ENCODE data around the gene TMBIM1.

Gene TMBIM1

DNA sequence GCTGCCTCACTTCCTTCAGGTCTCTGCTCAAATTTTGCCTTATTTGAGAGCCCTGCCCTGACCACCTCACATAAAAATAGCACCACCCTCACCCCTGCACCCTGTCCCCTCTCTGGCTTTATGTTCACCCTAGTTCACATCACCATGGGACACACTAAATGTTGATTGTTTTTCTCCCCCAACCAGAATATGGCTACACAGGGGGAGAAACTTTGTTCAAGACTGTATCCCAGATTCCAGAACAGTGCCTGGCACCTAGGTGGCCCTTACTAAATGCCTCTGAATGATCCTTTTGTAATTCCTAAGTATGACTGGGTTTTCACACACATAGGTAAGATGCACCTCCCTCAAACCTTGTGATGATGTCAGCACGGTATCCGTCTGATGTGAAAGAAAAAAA lies 36.0 kb upstream of the TMBIM1 start:
- Histone ChIP-seq H3K36me3 (ENCODE audit: insufficient read depth, low read length) (no peaks in the 10 kb centered on the region), H3K4me2 (ENCODE audit: low read length) (no peak overlapping the region), H3K9ac (ENCODE audit: low read length) (no peak overlapping the region), H4K20me1 (ENCODE audit: insufficient read depth, low read length) (no peaks in the 10 kb centered on the region), H3K9me3 (ENCODE audit: low read length) (no peaks in the 10 kb centered on the region), H3K27me3 (ENCODE audit: insufficient read depth, low read length) (peaks cover 5% of the 10 kb centered on the region), H3K27ac (ENCODE audit: low read depth, low read length, poor library complexity, severe bottlenecking) (no peak overlapping the region), H3K79me2 (ENCODE audit: insufficient read depth, low read length) (no peaks in the 10 kb centered on the region), H3K4me1 (ENCODE audit: insufficient read depth, low read length, severe bottlenecking) (peaks cover 6% of the 10 kb centered on the region), H3K9me2 (ENCODE audit: low read depth, low read length) (no peaks in the 10 kb centered on the region), H3K4me3 (ENCODE audit: low read depth, low read length, poor library complexity, severe bottlenecking) (no peak overlapping the region), H3F3A (ENCODE audit: insufficient read depth, low read length) (no peaks in the 10 kb centered on the region), H2AFZ (ENCODE audit: low read length) (no peak overlapping the region)
- TF ChIP-seq EZH2 (IDR thresholded peaks at IDR 0.05; ENCODE audit: borderline replicate concordance, low read length), result no peak
- TF ChIP-seq, protein P1, sequence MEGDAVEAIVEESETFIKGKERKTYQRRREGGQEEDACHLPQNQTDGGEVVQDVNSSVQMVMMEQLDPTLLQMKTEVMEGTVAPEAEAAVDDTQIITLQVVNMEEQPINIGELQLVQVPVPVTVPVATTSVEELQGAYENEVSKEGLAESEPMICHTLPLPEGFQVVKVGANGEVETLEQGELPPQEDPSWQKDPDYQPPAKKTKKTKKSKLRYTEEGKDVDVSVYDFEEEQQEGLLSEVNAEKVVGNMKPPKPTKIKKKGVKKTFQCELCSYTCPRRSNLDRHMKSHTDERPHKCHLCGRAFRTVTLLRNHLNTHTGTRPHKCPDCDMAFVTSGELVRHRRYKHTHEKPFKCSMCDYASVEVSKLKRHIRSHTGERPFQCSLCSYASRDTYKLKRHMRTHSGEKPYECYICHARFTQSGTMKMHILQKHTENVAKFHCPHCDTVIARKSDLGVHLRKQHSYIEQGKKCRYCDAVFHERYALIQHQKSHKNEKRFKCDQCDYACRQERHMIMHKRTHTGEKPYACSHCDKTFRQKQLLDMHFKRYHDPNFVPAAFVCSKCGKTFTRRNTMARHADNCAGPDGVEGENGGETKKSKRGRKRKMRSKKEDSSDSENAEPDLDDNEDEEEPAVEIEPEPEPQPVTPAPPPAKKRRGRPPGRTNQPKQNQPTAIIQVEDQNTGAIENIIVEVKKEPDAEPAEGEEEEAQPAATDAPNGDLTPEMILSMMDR (IDR thresholded peaks at IDR 0.05; ENCODE audit: low read length), result no peak

DNA sequence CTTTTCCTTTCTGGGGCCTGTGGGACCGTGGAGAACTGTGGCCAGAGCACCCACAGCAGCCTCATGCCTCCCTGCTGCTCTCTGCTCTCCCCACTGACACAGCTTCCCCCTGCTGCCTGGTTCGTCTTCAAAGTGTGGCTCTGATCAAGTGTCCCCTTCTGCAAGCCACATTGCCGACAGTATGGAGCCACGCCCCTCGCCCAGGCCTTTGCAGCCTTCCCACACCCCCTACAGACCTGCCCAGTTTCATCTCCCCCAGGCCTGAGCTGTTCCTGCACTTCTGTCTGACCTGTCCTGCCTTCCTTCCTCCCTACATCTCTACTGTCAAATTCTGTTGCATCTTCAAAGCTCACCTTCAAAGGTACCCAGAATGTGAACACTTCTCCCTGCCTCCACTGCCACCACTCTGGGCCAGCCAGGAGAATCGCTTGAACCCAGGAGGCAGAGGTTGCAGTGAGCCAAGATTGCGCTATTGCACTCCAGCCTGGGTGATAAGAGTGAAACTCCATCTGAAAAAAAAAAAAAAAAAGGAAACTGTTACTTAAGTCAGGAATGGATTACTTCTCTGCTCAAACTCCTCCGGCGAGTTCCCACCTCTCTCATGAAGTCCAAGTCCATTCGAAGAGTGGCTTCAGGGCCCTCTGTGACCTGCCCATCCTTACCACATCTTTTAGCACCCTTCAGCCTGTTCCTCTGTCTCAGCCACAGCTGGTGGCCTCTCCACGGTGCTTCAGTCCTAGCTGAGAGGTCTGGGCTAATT lies 35.3 kb upstream of the TMBIM1 start:
- Histone ChIP-seq H3K27ac (ENCODE audit: low read depth, low read length, poor library complexity, severe bottlenecking) (no peak overlapping the region), H3K9me2 (ENCODE audit: low read depth, low read length) (no peaks in the 10 kb centered on the region), H3K9ac (ENCODE audit: low read length) (no peak overlapping the region), H4K20me1 (ENCODE audit: insufficient read depth, low read length) (no peaks in the 10 kb centered on the region), H3K9me3 (ENCODE audit: low read length) (no peaks in the 10 kb centered on the region), H3K4me3 (ENCODE audit: low read depth, low read length, poor library complexity, severe bottlenecking) (no peak overlapping the region), H2AFZ (ENCODE audit: low read length) (no peak overlapping the region), H3K36me3 (ENCODE audit: insufficient read depth, low read length) (no peaks in the 10 kb centered on the region), H3K79me2 (ENCODE audit: insufficient read depth, low read length) (no peaks in the 10 kb centered on the region), H3K4me2 (ENCODE audit: low read length) (no peak overlapping the region), H3F3A (ENCODE audit: insufficient read depth, low read length) (no peaks in the 10 kb centered on the region), H3K27me3 (ENCODE audit: insufficient read depth, low read length) (peaks cover 5% of the 10 kb centered on the region), H3K4me1 (ENCODE audit: insufficient read depth, low read length, severe bottlenecking) (peaks cover 9% of the 10 kb centered on the region)
- TF ChIP-seq, protein P1 (IDR thresholded peaks at IDR 0.05; ENCODE audit: low read length), result no peak
- TF ChIP-seq EZH2 (IDR thresholded peaks at IDR 0.05; ENCODE audit: borderline replicate concordance, low read length), result no peak

DNA sequence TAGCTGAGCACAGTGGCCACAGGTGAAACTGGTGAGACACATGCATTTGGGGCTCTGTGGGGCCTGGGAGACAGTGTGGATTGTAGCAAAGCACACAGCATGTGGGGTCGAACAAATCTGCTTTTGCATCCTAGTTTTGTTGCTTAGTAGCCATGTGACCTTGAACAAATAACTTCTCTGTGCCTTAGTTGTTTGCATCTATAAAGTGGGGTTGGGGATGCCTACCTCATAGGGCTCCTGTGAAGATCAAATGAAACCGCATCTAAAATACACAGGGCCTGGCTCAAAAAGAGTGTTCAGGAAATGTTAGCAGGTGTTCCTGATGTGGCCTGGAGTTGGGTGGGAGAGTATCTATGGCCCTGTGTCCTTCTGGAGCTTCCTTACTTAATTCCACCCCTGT lies 34.0 kb upstream of the TMBIM1 start:
- H3K4me2 ChIP-seq (ENCODE audit: low read length), result no peak overlapping the region
- H3F3A ChIP-seq (ENCODE audit: insufficient read depth, low read length), result no peaks in the 10 kb centered on the region; the same call in 1 of the 2 replicates
- H3K4me1 ChIP-seq (ENCODE audit: insufficient read depth, low read length, severe bottlenecking), result peaks cover 15% of the 10 kb centered on the region
- H3K4me3 ChIP-seq (ENCODE audit: low read depth, low read length, poor library complexity, severe bottlenecking), result no peak overlapping the region
- no peak for TF ChIP-seq EZH2 (IDR thresholded peaks at IDR 0.05; ENCODE audit: borderline replicate concordance, low read length)
- TF ChIP-seq, protein P1 (IDR thresholded peaks at IDR 0.05; ENCODE audit: low read length), result no peak
- H3K79me2 ChIP-seq (ENCODE audit: insufficient read depth, low read length), result no peaks in the 10 kb centered on the region
- H4K20me1 ChIP-seq (ENCODE audit: insufficient read depth, low read length), result no peaks in the 10 kb centered on the region
- no peak overlapping the region for H2AFZ ChIP-seq (ENCODE audit: low read length)
- H3K9ac ChIP-seq (ENCODE audit: low read length), result no peak overlapping the region
- no peaks in the 10 kb centered on the region for H3K9me3 ChIP-seq (ENCODE audit: low read length)
- no peaks in the 10 kb centered on the region for H3K36me3 ChIP-seq (ENCODE audit: insufficient read depth, low read length)
- H3K27ac ChIP-seq (ENCODE audit: low read depth, low read length, poor library complexity, severe bottlenecking), result no peak overlapping the region
- H3K9me2 ChIP-seq (ENCODE audit: low read depth, low read length), result no peaks in the 10 kb centered on the region
- peaks cover 5% of the 10 kb centered on the region for H3K27me3 ChIP-seq (ENCODE audit: insufficient read depth, low read length)
